GM21423 (cell line): ENCODE data around the gene COL9A3.

Experiments
- ATAC-seq: cut with Tn5 transposase; IDR thresholded peaks from one replicate; pipeline ENCODE4 v1.9.1; 2021; ENCODE audit warnings: mild to moderate bottlenecking, moderate library complexity; ENCODE audit not compliant: unreplicated experiment

COL9A3 gene

GRCh38 chr20:62778601-62779416 is 38.0 kb upstream of the COL9A3 start:
- ATAC-seq: no peak

GRCh38 chr20:62779417-62779685 is 37.5 kb upstream of the COL9A3 start:
- ATAC-seq: no peak

GRCh38 chr20:62780204-62780603 is 36.6 kb upstream of the COL9A3 start:
- ATAC-seq: no peak

- no peak for ATAC-seq
Measured at GRCh38 chr20:62780696-62781095, 36.2 kb upstream of the COL9A3 start.

- no peak for ATAC-seq
Measured at GRCh38 chr20:62782149-62782892, 34.5 kb upstream of the COL9A3 start.

- no peak for ATAC-seq
Measured at GRCh38 chr20:62782893-62783278, 34.0 kb upstream of the COL9A3 start.

GRCh38 chr20:62784497-62784896 is 32.4 kb upstream of the COL9A3 start:
- ATAC-seq: no peak

GRCh38 chr20:62785393-62785792 is 31.5 kb upstream of the COL9A3 start:
- ATAC-seq: no peak

GRCh38 chr20:62786157-62786556 is 30.7 kb upstream of the COL9A3 start:
- no peak for ATAC-seq

GRCh38 chr20:62787321-62787720 is 29.5 kb upstream of the COL9A3 start:
- no peak for ATAC-seq

- no peak for ATAC-seq
Measured at GRCh38 chr20:62787866-62788265, 29.0 kb upstream of the COL9A3 start.

- ATAC-seq: no peak
Measured at GRCh38 chr20:62788607-62789006, 28.2 kb upstream of the COL9A3 start.

GRCh38 chr20:62790075-62790474 is 26.8 kb upstream of the COL9A3 start:
- ATAC-seq: no peak

- ATAC-seq: no peak
Measured at GRCh38 chr20:62791301-62792181, 25.3 kb upstream of the COL9A3 start.

- ATAC-seq: no peak
Measured at GRCh38 chr20:62792182-62792939, 24.5 kb upstream of the COL9A3 start.

- ATAC-seq: no peak
Measured at GRCh38 chr20:62792940-62793756, 23.7 kb upstream of the COL9A3 start.

GRCh38 chr20:62793757-62794006 is 23.2 kb upstream of the COL9A3 start:
- ATAC-seq: no peak

GRCh38 chr20:62794007-62794724 is 22.7 kb upstream of the COL9A3 start:
- ATAC-seq: peak; percentile 67

GRCh38 chr20:62795023-62795761 is 21.7 kb upstream of the COL9A3 start:
- no peak for ATAC-seq
